ENCODE results near the gene ZBTB7C. TPM values are rescaled to one million over a fixed set of nuclear protein-coding genes. Genes with fewer than 3 reads are reported as not detected.
A peak's percentile ranks its signal among the peaks of the same experiment; 100 is the strongest.

Gene ZBTB7C
- total RNA-seq, 1 donor from 2014 or later: 0.15 TPM

DNA sequence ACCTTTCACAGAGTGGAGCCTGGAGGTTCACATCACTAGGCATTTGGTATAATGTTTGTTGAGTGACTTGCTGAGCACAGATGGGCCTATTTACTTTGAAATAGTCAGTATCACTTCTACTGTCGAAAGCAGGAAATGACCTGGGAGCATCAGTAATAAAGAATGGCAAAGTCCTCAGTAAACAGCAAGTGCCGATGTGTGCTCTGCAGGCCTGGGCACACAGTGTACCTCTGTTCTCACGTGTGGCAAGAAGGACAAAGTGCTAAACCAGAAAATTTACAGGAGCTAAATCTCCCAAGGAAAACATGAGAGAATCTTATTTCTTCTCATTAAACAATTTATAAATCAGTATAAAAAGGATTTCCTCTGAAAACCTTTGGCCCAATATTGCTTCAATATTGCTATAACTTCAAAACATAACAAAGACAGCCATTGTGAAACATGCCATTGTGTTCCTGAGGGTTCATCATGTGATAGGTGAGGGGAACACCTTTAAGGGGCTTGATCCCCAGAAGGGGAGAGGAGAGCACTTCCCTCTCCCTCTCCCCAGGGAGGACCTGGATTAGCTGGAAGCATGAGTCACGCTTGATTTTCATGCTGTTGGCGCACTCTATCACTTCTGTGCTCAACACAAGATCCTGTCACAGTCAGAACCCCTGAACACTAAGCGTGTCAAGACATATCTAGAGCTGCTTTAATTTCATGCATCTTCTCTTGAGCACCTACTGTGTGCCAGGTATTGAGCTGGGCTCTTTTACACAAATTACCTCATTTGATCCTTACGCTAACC is 347.2 kb downstream of the ZBTB7C start:
- Histone ChIP-seq H3K9me3 (ENCODE audit: low read depth) (no peaks in the 10 kb centered on the region), H3F3A (ENCODE audit: low read depth) (no peaks in the 10 kb centered on the region), H3K79me2 (ENCODE audit: low read depth) (no peaks in the 10 kb centered on the region), H2AFZ (replicated peaks) (no peak overlapping the region), H3K4me2 (no peak overlapping the region), H3K27me3 (no peaks in the 10 kb centered on the region), H3K4me1 (peaks cover 13% of the 10 kb centered on the region), H4K20me1 (ENCODE audit: low read depth) (no peaks in the 10 kb centered on the region), H3K4me3 (no peak overlapping the region), H3K36me3 (no peaks in the 10 kb centered on the region), H3K9ac (no peak overlapping the region), H3K27ac (no peak overlapping the region)
- DNase-seq (ENCODE audit: low spot score): no peak
- Mint-ChIP-seq H3K27ac (no peak overlapping the region), H3K36me3 (no peaks in the 10 kb centered on the region), H3K4me1 (peaks cover 26% of the 10 kb centered on the region), H3K4me3 (no peak overlapping the region), H3K27me3 (ENCODE audit: insufficient read depth, low read depth) (peaks cover 13% of the 10 kb centered on the region), H3K9me3 (no peaks in the 10 kb centered on the region)
- TF ChIP-seq EZH2 (IDR thresholded peaks at IDR 0.05) (no peak), EZH2phosphoT487 (IDR thresholded peaks at IDR 0.05) (no peak)
- TF ChIP-seq, protein P1, sequence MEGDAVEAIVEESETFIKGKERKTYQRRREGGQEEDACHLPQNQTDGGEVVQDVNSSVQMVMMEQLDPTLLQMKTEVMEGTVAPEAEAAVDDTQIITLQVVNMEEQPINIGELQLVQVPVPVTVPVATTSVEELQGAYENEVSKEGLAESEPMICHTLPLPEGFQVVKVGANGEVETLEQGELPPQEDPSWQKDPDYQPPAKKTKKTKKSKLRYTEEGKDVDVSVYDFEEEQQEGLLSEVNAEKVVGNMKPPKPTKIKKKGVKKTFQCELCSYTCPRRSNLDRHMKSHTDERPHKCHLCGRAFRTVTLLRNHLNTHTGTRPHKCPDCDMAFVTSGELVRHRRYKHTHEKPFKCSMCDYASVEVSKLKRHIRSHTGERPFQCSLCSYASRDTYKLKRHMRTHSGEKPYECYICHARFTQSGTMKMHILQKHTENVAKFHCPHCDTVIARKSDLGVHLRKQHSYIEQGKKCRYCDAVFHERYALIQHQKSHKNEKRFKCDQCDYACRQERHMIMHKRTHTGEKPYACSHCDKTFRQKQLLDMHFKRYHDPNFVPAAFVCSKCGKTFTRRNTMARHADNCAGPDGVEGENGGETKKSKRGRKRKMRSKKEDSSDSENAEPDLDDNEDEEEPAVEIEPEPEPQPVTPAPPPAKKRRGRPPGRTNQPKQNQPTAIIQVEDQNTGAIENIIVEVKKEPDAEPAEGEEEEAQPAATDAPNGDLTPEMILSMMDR (IDR thresholded peaks at IDR 0.05): no peak

DNA sequence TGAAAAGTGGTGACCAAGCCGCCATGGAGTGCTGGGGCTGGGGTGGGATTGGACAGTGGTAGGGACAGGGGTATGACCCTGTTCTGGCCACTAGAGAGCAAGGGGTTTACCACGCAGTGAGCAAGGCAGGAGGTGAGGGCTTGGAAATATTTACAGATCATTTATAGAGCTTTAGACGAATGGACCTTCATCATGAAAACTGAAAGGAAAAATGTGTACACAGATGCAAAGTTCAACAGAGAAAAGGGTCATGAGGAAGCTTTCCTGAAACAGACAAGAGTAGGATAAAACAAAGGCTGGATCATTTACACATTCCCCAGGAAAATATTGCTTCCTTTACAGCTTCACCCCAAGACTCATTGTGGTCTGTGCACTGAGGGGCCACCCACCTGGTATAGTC is 348.2 kb downstream of the ZBTB7C start:
- Mint-ChIP-seq H3K4me1 (peaks cover 26% of the 10 kb centered on the region), H3K36me3 (no peaks in the 10 kb centered on the region), H3K27ac (no peak overlapping the region), H3K4me3 (no peak overlapping the region), H3K27me3 (ENCODE audit: insufficient read depth, low read depth) (peaks cover 13% of the 10 kb centered on the region), H3K9me3 (no peaks in the 10 kb centered on the region)
- no peaks in the 10 kb centered on the region for H3F3A ChIP-seq (ENCODE audit: low read depth)
- peaks cover 13% of the 10 kb centered on the region for H3K4me1 ChIP-seq
- H3K79me2 ChIP-seq (ENCODE audit: low read depth): no peaks in the 10 kb centered on the region
- no peak for DNase-seq (ENCODE audit: low spot score)
- no peak overlapping the region for H3K9ac ChIP-seq
- no peaks in the 10 kb centered on the region for H3K36me3 ChIP-seq
- TF ChIP-seq, protein P1 (IDR thresholded peaks at IDR 0.05): no peak
- no peak for TF ChIP-seq EZH2 (IDR thresholded peaks at IDR 0.05)
- no peak for TF ChIP-seq EZH2phosphoT487 (IDR thresholded peaks at IDR 0.05)
- no peaks in the 10 kb centered on the region for H3K9me3 ChIP-seq (ENCODE audit: low read depth)
- H3K27me3 ChIP-seq: no peaks in the 10 kb centered on the region
- H2AFZ ChIP-seq (replicated peaks): no peak overlapping the region
- no peak overlapping the region for H3K4me3 ChIP-seq
- no peak overlapping the region for H3K4me2 ChIP-seq
- no peak overlapping the region for H3K27ac ChIP-seq
- no peaks in the 10 kb centered on the region for H4K20me1 ChIP-seq (ENCODE audit: low read depth)

DNA sequence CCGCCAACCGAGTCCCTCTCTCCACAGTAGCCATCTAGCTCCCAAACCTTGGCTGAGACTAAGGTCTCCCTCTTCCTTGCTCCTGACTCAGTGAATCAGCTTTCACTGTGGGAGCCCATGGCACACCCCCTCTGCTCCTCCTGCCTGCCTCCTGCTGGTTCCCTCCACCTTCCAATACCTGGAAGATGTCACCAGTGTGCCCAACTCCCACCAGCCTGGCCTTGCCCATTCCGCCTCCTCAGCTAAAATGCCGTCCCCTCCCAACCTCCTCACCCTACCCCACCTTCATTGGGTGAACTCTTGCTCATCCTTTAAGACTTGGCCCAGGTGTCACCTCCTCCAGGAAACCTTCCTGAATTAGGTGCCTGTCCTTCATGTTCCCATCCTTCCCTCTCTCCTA is 348.8 kb downstream of the ZBTB7C start:
- no peaks in the 10 kb centered on the region for H3K36me3 ChIP-seq
- H3F3A ChIP-seq (ENCODE audit: low read depth): no peaks in the 10 kb centered on the region
- Mint-ChIP-seq H3K4me3 (peak overlapping the region; percentile 54), H3K36me3 (no peaks in the 10 kb centered on the region), H3K27me3 (ENCODE audit: insufficient read depth, low read depth) (peaks cover 13% of the 10 kb centered on the region), H3K4me1 (peaks cover 25% of the 10 kb centered on the region), H3K27ac (no peak overlapping the region), H3K9me3 (no peaks in the 10 kb centered on the region)
- H2AFZ ChIP-seq (replicated peaks): no peak overlapping the region
- H3K27me3 ChIP-seq: no peaks in the 10 kb centered on the region
- H3K4me3 ChIP-seq: no peak overlapping the region
- no peak overlapping the region for H3K27ac ChIP-seq
- H3K4me1 ChIP-seq: peaks cover 13% of the 10 kb centered on the region
- H3K9ac ChIP-seq: no peak overlapping the region
- H3K9me3 ChIP-seq (ENCODE audit: low read depth): no peaks in the 10 kb centered on the region
- H3K4me2 ChIP-seq: no peak overlapping the region
- TF ChIP-seq EZH2phosphoT487 (IDR thresholded peaks at IDR 0.05) (no peak), EZH2 (IDR thresholded peaks at IDR 0.05) (no peak)
- TF ChIP-seq, protein P1 (IDR thresholded peaks at IDR 0.05): no peak
- no peaks in the 10 kb centered on the region for H4K20me1 ChIP-seq (ENCODE audit: low read depth)
- no peaks in the 10 kb centered on the region for H3K79me2 ChIP-seq (ENCODE audit: low read depth)
- no peak for DNase-seq (ENCODE audit: low spot score)
